Astrocyte of the hippocampus (primary cell): ENCODE measurements around the gene AKAP6.
"Not testable (repeated sequence)": the region's sequence is repeated elsewhere in the genome, so short reads cannot be mapped to it uniquely, and the experiment has no call there.

Experiments used
- DNase-seq: peaks from one replicate; pipeline ENCODE4 v3.0.0; 2011; ENCODE audit warnings: low read depth, low spot score

AKAP6 gene

DNA sequence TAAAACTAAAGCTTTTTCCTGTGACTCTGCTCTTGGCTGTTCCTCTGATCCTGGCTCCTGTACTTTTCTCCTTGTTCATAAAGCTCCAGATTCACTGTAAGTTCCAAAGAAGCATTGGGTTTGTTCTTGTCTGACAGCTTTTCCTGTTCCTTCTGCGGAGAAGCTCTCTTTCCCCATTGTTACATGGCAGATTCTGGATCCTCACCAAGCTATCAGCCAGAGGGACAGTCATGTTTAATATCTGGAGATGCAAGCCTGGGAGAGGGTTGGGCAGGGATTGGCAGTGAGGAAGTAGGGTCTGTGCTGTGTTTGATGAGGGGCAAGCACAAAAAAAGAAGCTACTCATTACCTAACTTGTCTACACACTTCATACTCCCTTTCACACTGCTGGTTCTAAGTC is 107.9 kb downstream of the AKAP6 start:
- no peak for DNase-seq

DNA sequence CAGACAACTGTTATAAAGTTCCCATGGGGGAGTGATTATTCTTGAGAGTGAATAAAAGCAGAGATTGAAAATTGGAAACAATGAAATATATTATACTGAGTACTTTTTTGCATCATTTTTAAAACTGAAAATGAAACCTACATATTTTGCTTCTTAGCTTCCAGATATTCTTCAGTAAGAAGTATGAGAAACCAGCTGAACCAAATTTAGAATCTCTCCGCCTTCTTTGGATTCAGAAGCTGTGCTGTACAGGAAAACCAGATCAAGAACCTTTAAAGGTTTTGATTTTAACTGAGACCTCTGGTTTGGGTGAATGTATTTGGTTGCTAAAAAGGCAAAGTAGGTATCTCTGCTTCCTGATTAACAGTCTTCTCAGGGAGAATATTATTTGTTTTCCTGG is 109.4 kb downstream of the AKAP6 start:
- no peak for DNase-seq

DNA sequence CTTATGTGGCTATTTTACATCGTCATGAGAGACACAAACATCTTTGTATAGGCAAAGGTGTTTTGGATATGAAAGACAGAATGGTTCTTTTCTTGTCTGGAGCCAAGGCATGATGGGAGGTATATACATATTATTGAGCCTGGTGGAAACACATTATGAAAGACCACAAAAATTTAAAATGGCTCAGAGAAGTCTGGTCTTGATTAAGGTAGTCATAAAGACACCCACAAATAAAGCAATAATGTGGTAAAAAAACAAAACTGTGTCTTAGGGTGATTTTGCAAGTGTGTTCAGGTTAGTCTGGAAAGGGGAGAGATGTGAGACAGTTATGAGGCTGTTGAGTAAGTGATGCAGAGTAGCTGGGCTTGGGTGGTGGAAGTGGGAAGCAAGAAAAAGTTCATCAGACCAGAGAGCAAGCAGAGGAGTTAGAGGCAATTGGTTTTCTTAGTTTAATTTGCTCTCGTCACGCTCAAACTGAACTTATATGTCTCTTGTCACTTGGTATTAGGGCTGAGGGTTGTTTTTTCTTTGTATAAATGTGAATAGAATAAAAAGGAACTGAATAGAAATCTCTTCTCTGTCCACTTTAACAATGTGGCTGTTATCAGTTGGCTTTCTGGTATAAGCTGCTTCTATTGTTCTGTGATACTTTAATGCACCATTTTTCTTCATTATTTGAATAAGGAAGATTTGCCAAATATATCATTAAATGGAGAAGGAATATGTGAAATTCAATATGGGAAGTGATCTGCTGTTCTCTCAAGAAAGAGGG is 115.0 kb downstream of the AKAP6 start:
- no peak for DNase-seq

DNA sequence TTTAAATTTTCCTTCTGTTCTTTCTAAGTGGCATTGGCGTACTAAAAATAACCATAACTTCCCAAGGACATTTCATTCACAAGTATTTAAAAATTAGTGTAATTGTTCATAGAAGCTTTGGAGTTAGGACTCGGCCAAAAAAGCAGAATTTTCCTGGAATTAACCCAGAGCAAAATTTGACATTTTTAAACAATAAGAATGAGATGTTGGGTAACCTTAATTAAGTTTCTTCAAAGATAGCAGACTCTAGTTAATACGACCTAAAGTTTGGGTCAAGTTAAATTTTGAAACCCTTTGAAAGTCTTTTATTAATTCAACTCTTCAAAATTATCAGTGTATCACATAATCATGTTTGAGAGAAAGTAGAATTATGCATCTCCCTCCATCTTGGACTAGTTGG is 118.3 kb downstream of the AKAP6 start:
- DNase-seq: no peak

DNA sequence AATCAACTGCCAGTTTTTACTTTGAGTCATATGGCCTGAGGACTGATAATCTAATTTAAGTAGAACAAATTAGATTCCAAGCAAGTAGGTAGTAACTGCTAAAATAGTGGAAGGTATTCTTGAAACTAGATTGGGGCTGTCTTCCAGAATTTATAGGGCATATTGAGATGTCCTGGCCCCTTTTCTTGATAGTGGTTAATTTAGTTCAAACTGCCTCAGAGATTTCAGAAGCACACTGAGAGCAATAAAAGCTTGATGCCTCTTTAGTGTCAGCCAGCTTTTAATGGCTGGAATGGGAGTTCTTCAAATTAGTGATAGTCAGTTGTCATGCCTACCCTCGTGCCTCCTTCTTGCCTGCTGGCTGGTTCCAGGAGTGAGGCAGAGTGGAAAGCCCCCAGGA is 120.5 kb downstream of the AKAP6 start:
- no peak for DNase-seq

DNA sequence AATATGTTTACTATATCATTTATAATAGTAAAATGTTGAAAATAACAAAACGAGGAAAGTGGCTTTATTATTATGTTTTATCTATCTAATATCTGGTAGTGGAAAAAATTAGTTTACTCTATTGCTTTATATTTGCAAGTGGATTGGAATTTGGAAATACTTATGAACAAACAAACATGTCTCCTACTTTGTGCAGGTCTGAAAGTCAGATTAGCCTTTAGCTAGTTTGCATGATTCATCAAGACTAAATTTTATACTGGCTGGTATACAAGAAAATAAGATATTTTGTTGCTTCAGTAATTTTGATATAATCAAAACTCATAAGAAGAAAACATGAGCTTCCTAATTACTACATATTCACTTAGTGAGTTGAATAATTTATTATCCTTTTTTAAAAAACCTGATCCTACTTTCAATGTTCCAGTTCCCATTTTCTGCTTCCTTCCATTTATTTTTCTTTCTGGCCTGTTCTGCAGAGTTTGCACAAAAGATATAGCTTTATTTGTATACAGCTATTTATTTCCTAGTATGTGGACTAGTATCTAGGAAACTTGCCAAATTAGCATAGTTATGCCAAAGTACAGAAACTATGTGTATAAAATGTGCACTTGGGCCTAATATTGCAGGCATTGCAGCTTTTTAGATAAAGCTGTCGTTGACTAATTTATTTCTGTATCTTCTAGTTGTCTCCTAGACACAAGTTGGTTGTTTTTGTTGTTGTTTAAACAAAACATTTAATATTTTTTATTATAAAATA is 122.0 kb downstream of the AKAP6 start:
- DNase-seq: no peak

DNA sequence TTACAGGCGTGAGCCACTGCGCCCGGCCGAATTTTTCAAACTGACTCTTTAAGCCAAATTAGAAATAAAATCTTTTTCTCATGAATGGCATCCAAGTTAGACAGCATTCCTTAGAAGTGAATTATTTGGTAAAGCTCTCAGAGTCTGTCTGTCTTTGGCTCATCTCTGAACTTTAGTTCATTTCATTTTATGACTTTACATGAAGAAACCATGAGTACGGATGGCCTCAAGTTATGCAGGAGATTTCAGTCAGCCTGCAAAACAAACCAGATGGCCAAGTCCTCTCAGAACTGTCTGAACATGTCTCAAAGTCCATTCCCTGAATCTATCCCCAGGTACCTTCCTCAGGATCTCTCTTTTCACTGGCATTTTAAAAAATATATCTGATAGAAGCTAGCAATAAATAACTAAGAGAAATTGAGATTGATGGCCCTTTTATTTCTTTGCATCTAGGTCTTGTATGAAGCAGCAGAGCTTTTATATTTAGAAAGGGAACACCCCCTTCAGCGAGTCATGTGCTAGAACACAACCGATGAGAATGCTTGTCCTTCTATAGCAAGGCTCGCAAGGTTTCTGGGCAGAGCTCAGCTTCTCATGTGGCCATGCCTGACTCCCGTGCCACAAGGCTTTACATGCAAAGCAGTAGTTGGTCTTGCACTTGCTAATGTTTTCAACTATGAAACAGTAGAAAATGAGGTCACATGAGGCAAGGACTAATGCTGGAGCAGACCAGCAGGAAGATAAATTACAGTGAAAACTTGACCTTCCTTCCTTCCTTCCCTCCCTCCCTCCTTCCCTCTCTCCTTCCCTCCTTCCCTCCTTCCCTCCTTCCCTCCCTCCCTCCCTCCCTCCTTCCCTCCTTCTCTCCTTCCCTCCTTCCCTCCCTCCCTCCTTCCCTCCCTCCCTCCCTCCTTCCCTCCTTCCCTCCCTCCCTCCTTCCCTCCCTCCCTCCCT is 125.0 kb downstream of the AKAP6 start:
- DNase-seq: no peak

DNA sequence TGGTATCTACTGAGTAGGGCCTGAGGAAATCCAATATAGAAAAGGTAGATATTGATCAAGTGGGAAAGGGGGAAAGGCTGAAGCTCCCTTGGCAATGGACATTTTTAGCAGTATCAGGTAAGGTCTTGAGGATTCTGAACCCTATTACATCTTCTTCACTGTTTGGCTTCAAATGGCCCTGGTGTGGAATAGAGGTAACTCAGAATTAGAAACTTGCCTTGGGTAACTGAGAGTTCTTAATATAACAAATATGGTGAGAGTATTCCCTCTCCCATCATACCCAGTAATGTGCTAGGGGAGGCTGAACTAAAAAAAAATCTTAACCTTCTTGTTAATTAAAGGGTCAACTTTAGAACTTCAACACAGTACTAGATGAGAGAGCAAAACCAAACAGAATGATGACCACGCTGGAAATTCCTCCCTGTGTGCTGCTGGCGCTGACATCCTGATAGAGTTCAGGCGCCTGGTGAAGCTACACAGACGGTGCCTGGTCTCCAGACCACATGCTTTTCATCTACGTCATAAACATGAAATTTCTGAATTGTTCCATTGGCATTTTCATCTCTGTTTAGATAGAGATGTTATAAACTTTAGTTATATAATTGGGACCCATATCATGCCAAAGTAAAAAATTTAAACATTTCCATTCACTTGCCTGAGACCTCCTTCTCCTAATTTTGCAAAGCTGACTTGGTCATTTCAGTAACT is 128.3 kb downstream of the AKAP6 start:
- peak; percentile 43 for DNase-seq

DNA sequence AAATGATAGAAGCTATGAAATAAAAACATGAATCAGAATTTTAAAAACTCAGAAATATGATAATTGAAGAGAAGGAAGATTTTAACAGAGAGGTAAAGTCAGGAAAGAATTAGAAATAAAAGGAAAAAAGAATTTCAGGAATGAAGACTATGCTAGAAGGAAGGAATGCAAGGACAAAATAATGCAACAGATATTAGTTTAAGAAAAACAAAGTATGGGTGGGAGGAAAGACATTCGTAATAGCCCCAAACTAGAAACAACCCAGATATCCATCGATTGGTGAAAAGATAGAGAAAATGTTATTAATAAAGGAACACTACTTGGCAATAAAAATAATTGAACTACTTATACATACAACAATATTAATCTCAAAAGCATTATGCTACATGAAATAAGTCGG is 129.6 kb downstream of the AKAP6 start:
- DNase-seq: no peak

DNA sequence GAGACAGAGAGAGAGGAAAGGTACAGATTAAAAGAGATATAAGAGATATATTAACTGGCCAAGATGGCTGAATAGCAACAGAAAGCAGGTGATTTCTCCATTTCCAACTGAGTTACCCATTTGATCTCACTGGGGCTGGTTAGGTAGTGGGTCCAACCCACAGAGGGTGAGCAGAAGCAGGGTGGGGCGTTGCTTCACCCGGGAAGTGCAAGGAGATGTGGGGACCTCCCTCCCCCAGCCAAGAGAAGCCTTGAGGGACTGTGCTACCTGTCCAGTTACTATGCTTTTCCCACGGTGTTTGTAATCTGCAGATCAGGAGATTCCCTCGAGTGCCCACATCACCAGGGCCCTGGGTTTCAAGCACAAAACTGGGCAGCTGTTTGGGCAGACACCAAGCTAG is 131.2 kb downstream of the AKAP6 start:
- no peak for DNase-seq

DNA sequence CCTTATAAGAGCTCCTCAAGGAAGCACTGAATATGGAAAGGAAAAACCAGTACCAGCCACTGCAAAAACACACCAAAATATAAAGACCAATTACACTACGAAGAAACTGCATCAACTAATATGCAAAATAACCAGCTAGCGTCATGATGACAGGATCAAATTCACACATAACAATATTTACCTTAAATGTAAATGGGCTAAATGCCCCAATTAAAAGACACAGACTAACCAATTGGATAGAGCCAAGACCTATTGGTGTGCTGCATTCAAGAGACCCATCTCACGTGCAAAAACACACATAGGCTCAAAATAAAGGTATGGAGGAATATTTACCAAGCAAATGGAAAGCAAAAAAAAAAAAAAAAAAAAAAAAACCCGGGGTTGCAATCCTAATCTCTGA is 133.5 kb downstream of the AKAP6 start:
- not testable (repeated sequence) for DNase-seq

DNA sequence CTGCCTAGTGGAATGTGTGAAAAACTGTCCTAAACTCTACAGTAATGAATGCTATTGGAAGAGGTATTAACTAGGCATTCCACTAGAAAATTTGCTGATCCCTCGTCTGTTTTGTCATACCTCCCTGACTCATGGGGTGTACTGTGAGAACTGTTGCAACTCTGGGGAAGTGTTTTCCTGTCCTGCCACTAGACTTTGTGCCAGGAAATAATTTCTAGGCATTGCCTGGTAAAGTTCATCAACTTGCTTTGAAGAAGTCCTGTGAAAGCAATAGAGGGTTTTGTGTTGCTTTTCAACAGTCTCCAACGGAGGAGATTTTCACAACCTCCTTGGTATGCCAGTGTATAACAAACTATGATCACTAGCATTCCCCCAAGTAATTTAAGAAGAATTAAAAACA is 139.9 kb downstream of the AKAP6 start:
- peak; percentile 76 for DNase-seq

DNA sequence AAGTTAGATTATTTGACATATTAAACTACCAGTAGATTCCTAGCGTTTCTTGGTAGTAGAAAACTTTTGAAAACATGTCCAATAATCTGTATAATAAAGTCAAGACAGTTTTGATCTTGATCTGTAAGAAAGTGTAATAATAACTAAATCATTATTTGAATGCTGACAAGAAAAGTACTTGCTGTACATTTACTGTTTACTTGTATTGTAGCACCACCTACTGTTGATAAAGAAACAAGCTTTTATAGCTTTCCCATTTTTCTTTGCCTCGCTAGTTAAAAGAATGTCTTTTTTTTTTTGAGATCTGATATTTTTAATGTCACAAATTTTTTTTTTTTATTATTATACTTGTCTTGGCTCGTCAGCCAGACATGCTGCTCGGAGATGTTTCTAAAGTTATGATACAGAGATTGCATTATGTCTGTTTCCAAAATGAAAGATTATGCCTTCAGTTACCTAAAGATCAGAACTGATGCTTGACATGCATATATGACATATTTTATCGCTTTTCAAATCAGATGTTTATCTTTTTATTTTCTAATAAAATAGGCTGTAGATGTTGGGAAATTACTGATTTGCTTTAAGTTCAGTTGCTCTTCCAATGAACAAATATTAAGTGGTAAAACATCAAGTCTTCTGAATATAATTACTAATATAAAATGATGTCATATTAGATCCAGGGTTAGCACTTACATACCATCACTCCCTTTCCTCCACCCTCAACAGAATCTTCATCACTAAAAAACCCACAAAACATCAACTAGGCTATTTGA is 140.5 kb downstream of the AKAP6 start:
- DNase-seq: peak; percentile 56

DNA sequence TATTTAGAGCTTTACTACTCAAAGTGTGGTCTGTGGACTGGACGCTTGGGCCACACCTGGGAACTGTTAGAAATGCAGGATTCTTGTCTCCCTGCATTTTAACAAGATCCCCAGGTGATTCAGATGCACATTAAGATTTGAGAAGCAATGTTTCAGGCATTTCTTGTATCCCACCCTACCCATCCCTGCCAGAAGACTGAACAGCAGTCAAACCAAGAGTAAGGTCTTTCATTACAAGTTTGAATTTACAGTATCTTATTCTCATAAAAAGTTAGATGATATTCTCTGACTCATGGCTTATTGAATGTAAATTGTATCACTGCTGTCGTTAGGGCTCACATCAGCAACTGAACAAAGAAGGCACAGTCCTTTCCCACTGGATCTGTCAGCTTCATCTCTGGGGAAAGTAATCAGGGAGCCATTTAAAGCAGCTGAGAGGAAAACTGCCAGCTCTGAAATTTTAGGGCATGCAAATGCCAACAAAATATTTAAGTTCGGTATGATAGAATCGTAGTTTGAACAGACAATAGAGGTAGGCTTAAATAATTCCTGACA is 141.1 kb downstream of the AKAP6 start:
- DNase-seq: no peak

DNA sequence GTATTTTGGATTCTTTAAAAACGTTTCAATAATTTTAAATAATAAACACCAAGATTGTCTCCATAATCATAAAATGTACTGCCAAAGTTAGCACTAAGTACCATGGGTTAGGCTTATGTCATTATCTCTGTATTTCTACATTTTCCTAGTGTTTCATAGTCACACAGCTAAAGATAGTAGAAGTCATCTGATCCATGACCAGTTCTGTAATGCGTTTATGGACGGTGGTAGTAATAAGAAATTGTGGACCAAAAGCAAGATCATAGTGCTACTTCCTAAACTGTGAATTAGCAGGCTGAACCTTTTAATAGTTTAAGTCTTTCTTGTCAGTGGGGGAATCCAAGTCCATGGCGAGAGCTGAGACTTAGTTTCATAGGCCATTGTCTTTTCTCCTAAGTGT is 142.1 kb downstream of the AKAP6 start:
- no peak for DNase-seq

DNA sequence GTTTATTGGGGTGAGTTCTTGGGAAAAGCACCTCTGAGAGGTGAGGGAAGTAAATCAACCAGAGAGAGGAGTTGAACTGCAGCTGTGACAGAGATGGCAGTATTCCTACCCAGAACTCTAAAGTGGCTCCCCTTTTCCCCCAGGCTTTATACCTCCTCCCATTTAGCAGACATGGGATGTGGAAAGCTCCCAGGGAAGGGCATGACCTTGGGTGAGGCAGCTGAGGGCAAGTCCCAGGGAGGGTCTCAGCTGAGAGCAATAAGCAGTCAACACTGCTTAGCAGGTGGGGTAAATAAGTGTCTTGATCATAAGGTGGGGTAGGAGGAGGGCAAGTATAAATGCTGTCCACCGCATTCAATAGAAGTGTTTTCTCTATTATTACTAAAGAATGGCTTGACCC is 143.0 kb downstream of the AKAP6 start:
- DNase-seq: no peak

DNA sequence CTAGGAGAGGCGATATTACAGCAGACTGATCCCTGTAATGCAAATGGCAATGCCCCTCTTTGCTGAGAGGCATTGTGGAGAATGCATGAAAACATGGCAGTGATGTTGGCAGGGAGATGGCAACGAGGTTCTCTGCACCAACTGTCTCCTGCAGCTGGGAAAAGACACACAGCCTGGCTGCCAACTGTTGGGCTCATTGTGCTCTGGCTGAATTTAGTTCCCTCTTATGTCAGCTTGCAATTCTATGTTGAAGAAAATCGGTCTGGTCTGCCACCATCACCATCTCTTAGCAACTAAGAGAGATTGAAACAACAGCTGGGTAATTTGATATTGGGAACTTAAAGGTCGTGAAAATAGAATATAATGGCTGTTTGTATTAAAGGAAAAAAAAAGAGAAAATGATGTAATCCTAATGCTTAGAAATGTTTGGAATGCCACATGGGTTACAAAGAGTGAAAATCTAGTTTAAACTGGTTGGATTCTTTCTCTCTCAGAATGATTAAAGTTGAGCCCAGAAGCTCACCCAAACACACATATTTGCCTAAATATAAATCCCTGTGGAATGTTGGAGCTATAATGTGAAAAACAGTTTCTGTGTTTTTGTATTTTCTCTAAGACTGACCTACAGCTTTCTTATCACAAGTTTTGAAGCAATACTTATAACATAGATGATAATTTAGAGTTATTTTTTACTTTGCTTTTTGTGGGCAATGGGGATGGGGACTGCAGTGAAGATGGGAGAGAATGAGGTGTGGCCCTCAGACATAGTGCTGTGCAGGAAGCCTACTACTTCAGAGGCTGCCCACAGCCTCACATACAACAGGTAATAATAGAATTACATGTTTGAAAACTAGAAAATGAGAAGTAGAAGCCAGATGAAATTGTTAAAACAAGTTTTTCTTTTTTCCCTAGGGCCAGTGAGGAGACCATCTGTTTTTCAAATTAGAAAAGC is 143.7 kb downstream of the AKAP6 start:
- DNase-seq: peak; percentile 79

DNA sequence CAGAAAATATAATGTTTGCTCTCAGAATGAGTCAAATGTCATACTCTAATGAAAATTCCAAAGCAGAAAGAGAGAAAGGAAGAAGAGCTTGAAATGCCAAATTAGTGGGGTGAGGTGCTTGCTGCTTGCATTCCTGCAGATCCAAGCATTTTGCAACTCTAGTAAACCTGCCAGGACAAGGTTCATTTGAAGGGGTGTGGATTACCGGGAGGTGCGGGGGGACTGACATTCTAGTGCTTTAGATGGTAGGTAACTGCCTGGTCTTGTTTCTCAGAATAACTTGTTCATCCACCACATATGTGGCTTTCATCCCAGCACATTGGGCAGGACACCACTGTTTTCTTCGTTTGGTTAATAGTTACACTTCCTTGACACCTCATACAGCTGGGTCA is 144.4 kb downstream of the AKAP6 start:
- DNase-seq: peak; percentile 84

DNA sequence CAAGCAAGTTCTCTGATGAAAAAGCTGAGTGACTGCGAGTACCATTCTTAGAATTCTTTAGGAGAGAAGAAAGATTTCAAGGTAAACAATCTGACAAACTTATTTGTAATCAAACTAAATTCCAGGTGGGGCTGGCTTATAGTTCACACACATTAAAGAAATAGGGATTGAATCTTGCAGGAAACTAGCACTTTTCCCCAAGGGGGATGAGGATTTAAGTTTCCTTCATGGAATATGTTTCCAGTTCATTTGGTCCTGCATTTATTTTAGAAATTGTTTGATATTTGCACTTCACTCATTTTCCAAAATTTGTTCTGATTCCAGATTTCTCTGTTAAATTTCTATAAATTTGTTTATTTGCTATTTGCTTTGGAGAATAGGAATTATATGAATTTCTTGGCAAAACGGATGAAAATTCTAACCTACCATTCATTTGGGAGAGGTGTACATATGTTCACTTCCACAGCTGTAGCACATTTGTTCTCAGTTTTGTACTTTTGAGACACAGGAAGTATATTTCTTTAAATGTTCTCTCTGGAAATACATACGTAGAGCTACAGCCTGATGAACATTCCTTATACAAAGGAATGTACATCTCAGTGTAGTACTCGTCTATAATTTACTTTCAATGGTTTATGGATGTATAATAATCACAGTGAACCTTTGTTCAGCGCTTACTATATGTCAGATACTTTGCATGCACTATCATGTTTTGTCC is 145.5 kb downstream of the AKAP6 start:
- no peak for DNase-seq
